Measurements from ENCODE around the gene MLF2. TPM values are rescaled to one million over a fixed set of nuclear protein-coding genes. Genes with fewer than 3 reads are reported as not detected.

MLF2 gene
- total RNA-seq, 1 donor from 2014 or later = 120 TPM

DNA sequence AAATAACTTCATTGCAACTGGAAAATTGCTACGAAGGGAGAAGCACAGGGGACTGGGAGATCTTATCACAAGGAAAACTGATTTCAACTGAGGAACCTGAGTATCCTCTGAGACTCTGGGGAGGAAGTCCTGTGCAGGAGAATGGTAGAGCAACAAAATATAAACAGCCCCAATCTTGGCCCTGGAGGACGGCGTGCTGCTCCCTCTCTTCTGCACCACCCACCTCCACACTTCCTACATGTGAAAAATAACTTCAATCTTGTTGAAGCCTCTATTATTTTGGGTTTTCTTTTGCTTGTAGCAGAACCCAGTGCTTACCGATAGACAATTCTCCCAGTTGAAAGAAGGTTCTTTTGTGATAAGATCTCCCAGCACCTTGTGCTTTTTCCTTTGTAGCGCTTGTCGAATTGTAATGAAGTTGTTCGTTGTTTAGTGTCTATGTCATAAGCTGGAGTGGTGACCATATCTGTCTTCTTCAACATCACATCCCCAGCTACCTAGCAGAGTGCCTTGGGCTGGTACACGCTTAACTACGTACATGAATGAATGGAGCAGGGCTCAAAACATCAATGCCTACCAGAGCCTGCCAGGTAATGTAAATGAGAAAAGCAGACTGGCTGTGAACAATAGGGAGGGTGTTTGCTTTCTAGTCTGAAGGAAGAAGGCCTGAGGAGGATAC lies 33.6 kb upstream of the MLF2 start:
- Histone ChIP-seq H3K4me2 (peak overlapping the region; percentile 60), H3K9me3 (ENCODE audit: low read depth) (no peaks in the 10 kb centered on the region), H4K20me1 (ENCODE audit: low read depth) (no peaks in the 10 kb centered on the region), H3K4me3 (no peak overlapping the region), H3F3A (ENCODE audit: low read depth) (peaks cover 15% of the 10 kb centered on the region), H3K27ac (no peak overlapping the region), H3K4me1 (peaks cover 30% of the 10 kb centered on the region), H3K9ac (no peak overlapping the region), H2AFZ (replicated peaks) (peak overlapping the region; percentile 92), H3K79me2 (ENCODE audit: low read depth) (no peaks in the 10 kb centered on the region), H3K36me3 (no peaks in the 10 kb centered on the region), H3K27me3 (no peaks in the 10 kb centered on the region)
- H3K27me3 Mint-ChIP-seq (ENCODE audit: insufficient read depth, low read depth) = peaks cover 2% of the 10 kb centered on the region
- no peak overlapping the region for H3K4me3 Mint-ChIP-seq
- no peaks in the 10 kb centered on the region for H3K36me3 Mint-ChIP-seq
- TF ChIP-seq EZH2phosphoT487 (IDR thresholded peaks at IDR 0.05) = no peak
- no peak for TF ChIP-seq EZH2 (IDR thresholded peaks at IDR 0.05)
- TF ChIP-seq, protein P1, sequence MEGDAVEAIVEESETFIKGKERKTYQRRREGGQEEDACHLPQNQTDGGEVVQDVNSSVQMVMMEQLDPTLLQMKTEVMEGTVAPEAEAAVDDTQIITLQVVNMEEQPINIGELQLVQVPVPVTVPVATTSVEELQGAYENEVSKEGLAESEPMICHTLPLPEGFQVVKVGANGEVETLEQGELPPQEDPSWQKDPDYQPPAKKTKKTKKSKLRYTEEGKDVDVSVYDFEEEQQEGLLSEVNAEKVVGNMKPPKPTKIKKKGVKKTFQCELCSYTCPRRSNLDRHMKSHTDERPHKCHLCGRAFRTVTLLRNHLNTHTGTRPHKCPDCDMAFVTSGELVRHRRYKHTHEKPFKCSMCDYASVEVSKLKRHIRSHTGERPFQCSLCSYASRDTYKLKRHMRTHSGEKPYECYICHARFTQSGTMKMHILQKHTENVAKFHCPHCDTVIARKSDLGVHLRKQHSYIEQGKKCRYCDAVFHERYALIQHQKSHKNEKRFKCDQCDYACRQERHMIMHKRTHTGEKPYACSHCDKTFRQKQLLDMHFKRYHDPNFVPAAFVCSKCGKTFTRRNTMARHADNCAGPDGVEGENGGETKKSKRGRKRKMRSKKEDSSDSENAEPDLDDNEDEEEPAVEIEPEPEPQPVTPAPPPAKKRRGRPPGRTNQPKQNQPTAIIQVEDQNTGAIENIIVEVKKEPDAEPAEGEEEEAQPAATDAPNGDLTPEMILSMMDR (IDR thresholded peaks at IDR 0.05) = no peak
- peaks cover 32% of the 10 kb centered on the region for H3K4me1 Mint-ChIP-seq
- H3K27ac Mint-ChIP-seq = peak overlapping the region; percentile 90
- no peaks in the 10 kb centered on the region for H3K9me3 Mint-ChIP-seq
- DNase-seq (ENCODE audit: low spot score) = peak; percentile 46

DNA sequence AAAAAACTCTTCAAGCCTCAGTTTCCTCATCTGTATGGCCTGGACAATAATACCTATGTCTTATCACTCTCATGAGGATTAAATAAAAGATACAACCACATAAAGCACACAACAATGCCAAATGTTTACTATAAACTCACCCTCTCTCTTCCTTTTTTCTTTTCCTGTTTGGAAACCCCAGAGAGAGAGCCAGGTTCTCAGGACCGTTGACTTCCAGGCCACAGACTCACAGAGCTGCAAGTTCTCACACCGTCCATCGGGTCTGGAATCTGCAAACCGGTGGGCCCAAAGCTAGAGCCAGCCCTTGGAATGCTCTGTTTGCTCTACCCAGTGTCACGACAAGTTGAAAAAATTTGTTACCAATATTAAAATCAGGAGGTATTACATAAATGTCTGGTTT lies 31.8 kb upstream of the MLF2 start:
- Histone ChIP-seq H3K27me3 (no peaks in the 10 kb centered on the region), H2AFZ (replicated peaks) (no peak overlapping the region), H3K36me3 (no peaks in the 10 kb centered on the region), H3F3A (ENCODE audit: low read depth) (peaks cover 21% of the 10 kb centered on the region), H4K20me1 (ENCODE audit: low read depth) (no peaks in the 10 kb centered on the region), H3K27ac (no peak overlapping the region), H3K79me2 (ENCODE audit: low read depth) (no peaks in the 10 kb centered on the region), H3K4me1 (peaks cover 40% of the 10 kb centered on the region), H3K9me3 (ENCODE audit: low read depth) (no peaks in the 10 kb centered on the region), H3K4me2 (no peak overlapping the region), H3K9ac (no peak overlapping the region), H3K4me3 (no peak overlapping the region)
- TF ChIP-seq EZH2phosphoT487 (IDR thresholded peaks at IDR 0.05) (no peak), EZH2 (IDR thresholded peaks at IDR 0.05) (no peak)
- TF ChIP-seq, protein P1 (IDR thresholded peaks at IDR 0.05) = no peak
- no peaks in the 10 kb centered on the region for H3K36me3 Mint-ChIP-seq
- no peaks in the 10 kb centered on the region for H3K9me3 Mint-ChIP-seq
- no peak for DNase-seq (ENCODE audit: low spot score)
- H3K4me1 Mint-ChIP-seq = peaks cover 37% of the 10 kb centered on the region
- peaks cover 2% of the 10 kb centered on the region for H3K27me3 Mint-ChIP-seq (ENCODE audit: insufficient read depth, low read depth)
- H3K27ac Mint-ChIP-seq = no peak overlapping the region
- H3K4me3 Mint-ChIP-seq = no peak overlapping the region

DNA sequence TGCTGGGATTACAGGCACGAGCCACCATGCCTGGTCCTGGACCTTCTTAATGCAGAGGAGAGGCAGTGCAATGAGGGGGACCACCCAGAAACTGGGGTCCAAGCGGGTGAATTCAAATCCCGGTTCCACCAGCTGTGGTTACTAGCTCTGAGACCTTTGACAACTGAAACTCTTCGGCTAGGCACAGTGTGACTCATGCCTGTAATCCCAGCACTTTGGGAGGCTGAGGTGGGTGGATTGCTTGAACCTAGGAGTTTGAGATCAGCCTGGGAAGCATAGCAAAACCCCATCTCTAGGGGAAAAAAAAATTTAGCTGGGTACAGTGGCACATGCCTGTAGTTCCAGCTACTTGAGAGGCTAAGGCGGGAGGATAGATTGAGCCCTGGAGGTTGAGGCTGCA lies 31.4 kb upstream of the MLF2 start:
- Histone ChIP-seq H3K4me3 (no peak overlapping the region), H3K9me3 (ENCODE audit: low read depth) (no peaks in the 10 kb centered on the region), H4K20me1 (ENCODE audit: low read depth) (no peaks in the 10 kb centered on the region), H3K79me2 (ENCODE audit: low read depth) (no peaks in the 10 kb centered on the region), H2AFZ (replicated peaks) (no peak overlapping the region), H3K9ac (no peak overlapping the region), H3F3A (ENCODE audit: low read depth) (peaks cover 25% of the 10 kb centered on the region), H3K36me3 (no peaks in the 10 kb centered on the region), H3K27me3 (no peaks in the 10 kb centered on the region), H3K4me2 (no peak overlapping the region), H3K27ac (no peak overlapping the region), H3K4me1 (peaks cover 40% of the 10 kb centered on the region)
- Mint-ChIP-seq H3K27me3 (ENCODE audit: insufficient read depth, low read depth) (peaks cover 2% of the 10 kb centered on the region), H3K4me3 (no peak overlapping the region), H3K36me3 (no peaks in the 10 kb centered on the region), H3K4me1 (peaks cover 37% of the 10 kb centered on the region), H3K27ac (no peak overlapping the region), H3K9me3 (no peaks in the 10 kb centered on the region)
- TF ChIP-seq, protein P1 (IDR thresholded peaks at IDR 0.05) = no peak
- TF ChIP-seq EZH2 (IDR thresholded peaks at IDR 0.05) (no peak), EZH2phosphoT487 (IDR thresholded peaks at IDR 0.05) (no peak)
- DNase-seq (ENCODE audit: low spot score) = no peak

Data from neural progenitor cell (in vitro differentiated cells).